Left cardiac atrium (tissue), 4 donors: ENCODE data around the gene GPR52. TPM values are rescaled to one million over a fixed set of nuclear protein-coding genes. Genes with fewer than 3 reads are reported as not detected.

Source experiments
- ATAC-seq, 2 donors: fragments of 200-7000 bp; cut with Tn5 transposase; one replicate each; pipeline ENCODE4 v1.9.1; 2020; ENCODE audit warnings: mild to moderate bottlenecking in 2 of 2, moderate library complexity in 2 of 2
- DNase-seq: peaks from one replicate; pipeline ENCODE4 v3.0.0-alpha.2; 2020
- intact Hi-C, 2 donors: fragments of 100-400 bp; cut with DNase I; formaldehyde crosslinking; loops; one replicate each; pipeline versions ENCODE4 v1.14.1 to v1.15.1; 2022 to 2023
- total RNA-seq, 2 donors: library from RNA; stranded (reverse); fragmentation: NEBNext Ultra II Directional; extraction: Animal tissue kit (Norgen Biotek cat#: 25700); gene quantifications; one replicate each; pipeline ENCODE4 v1.2.1, GENCODE V29; 2021
- donor health status: DM: no; HTN: yes; CAD: no.
- donor health status: DM: no; HTN: yes; CAD: no; lungs with severe emphysema.
- donor health status: DM: yes; HTN: yes; CAD: no.
- donor health status: Dilated cardiomyopathy.

GPR52 gene
- total RNA-seq, 2 donors from 2014 or later, result 1.5 to 2.2 TPM

- intact Hi-C loops, result no loop called here
- ATAC-seq, result no peak
- DNase-seq, result no peak
Measured at GRCh38 chr1:174448974-174449373, 1.2 kb downstream of the GPR52 start.

- DNase-seq (no peak), ATAC-seq (no peak)
- intact Hi-C loops, result no loop called here
Measured at GRCh38 chr1:174451408-174451807, 3.6 kb downstream of the GPR52 start.

GRCh38 chr1:174465855-174466254 lies 18.1 kb downstream of the GPR52 start:
- DNase-seq (no peak), ATAC-seq (no peak)
- intact Hi-C loops, result no loop called here

GRCh38 chr1:174466607-174467006 lies 18.8 kb downstream of the GPR52 start:
- intact Hi-C loops, result no loop called here
- ATAC-seq (no peak), DNase-seq (no peak)

- ATAC-seq (no peak), DNase-seq (no peak)
- intact Hi-C loops, result no loop called here
Measured at GRCh38 chr1:174469052-174469451, 21.3 kb downstream of the GPR52 start.

- DNase-seq (no peak), ATAC-seq (peak; percentile 30 to 73)
- intact Hi-C loops, result no loop called here
Measured at GRCh38 chr1:174469687-174470086, 21.9 kb downstream of the GPR52 start.

GRCh38 chr1:174479281-174479680 lies 31.5 kb downstream of the GPR52 start:
- ATAC-seq, result no peak
- intact Hi-C loops, result no loop called here
- no peak for DNase-seq

GRCh38 chr1:174480324-174480723 lies 32.6 kb downstream of the GPR52 start:
- ATAC-seq (peak in 1 of 2 donors; percentile 35), DNase-seq (no peak)
- intact Hi-C loops, result no loop called here

GRCh38 chr1:174491606-174492005 lies 43.8 kb downstream of the GPR52 start:
- ATAC-seq (no peak), DNase-seq (no peak)
- intact Hi-C loops, result no loop called here

GRCh38 chr1:174497478-174497877 lies 49.7 kb downstream of the GPR52 start:
- ATAC-seq (peak in 1 of 2 donors; percentile 23), DNase-seq (no peak)
- intact Hi-C loops, result no loop called here
